Heart left ventricle (tissue), 16 donors: ENCODE results near the gene AHRR. TPM values are rescaled to one million over a fixed set of nuclear protein-coding genes. Genes with fewer than 3 reads are reported as not detected.
A peak's percentile ranks its signal among the peaks of the same experiment; 100 is the strongest.

Source experiments
- ATAC-seq, 4 donors: fragments of 200-7000 bp; cut with Tn5 transposase; one replicate each; pipeline ENCODE4 v1.9.1; 2020 to 2022; ENCODE audit warnings: moderate library complexity in 4 of 4, mild to moderate bottlenecking in 3 of 4, moderate number of reproducible peaks in 1 of 4
- DNase-seq, 5 donors: peaks; one replicate each; pipeline ENCODE4 v3.0.0-alpha.2; 2020
- H3K27ac ChIP-seq, 12 donors: fragments of 200-600 bp; sonication (generic) in 4 of 12; one replicate each; pipeline versions ENCODE4 v1.5.0 to v1.8.0; 2016 to 2022; ENCODE audit warnings: mild to moderate bottlenecking in 2 of 12
- H3K27me3 ChIP-seq, 9 donors: fragments of 200-600 bp; sonication (generic) in 2 of 9; one replicate each; pipeline versions ENCODE4 v1.5.1 to v1.8.0; 2016 to 2022; ENCODE audit warnings: mild to moderate bottlenecking in 3 of 9
- H3K36me3 ChIP-seq, 9 donors: fragments of 200-600 bp; sonication (generic) in 2 of 9; one replicate each; pipeline versions ENCODE4 v1.5.0 to v1.8.0; 2018 to 2022; ENCODE audit warnings: mild to moderate bottlenecking in 2 of 9
- H3K4me1 ChIP-seq, 12 donors: fragments of 200-600 bp; sonication (generic) in 4 of 12; one replicate each; pipeline versions ENCODE4 v1.5.0 to v1.8.0; 2016 to 2022; ENCODE audit warnings: mild to moderate bottlenecking in 3 of 12
- H3K4me3 ChIP-seq, 12 donors: fragments of 200-600 bp; sonication (generic) in 4 of 12; one replicate each; pipeline versions ENCODE4 v1.5.0 to v1.8.0; 2017 to 2022; ENCODE audit warnings: mild to moderate bottlenecking in 9 of 12, moderate library complexity in 4 of 12
- H3K9me3 ChIP-seq, 12 donors: fragments of 200-600 bp; sonication (generic) in 4 of 12; one replicate each; pipeline versions ENCODE4 v1.5.0 to v1.8.0; 2016 to 2022; ENCODE audit warnings: mild to moderate bottlenecking in 1 of 12
- POLR2A ChIP-seq, 2 donors: fragments of 450-650 bp; IDR thresholded peaks; one replicate each; pipeline ENCODE4 v1.6.1; 2017; ENCODE audit warnings: antibody characterized with exemption in 2 of 2, mild to moderate bottlenecking in 2 of 2, moderate library complexity in 2 of 2
- WGBS, 4 donors: extraction: QIAGEN DNeasy Blood & Tissue Kit in 2 of 4; methylation state at CpG; one replicate each; pipeline versions ENCODE4 v1.1.5 to v1.1.7; 2013 to 2018; 5-methylcytosine and 5-hydroxymethylcytosine counted together
- intact Hi-C, 10 donors: fragments of 100-400 bp; cut with DNase I; formaldehyde crosslinking; loops; one replicate each; pipeline versions ENCODE4 v1.11.1 to v1.14.2; 2022
- polyA plus RNA-seq, 2 donors: library from polyadenylated mRNA; stranded (reverse); fragments of 200-250 nt; gene quantifications; one replicate each; pipeline ENCODE4 v1.2.3, GENCODE V29; 2013
- total RNA-seq, 9 donors: library from RNA; depleted of rRNA in 2 of 9; stranded (reverse); fragments of >200 nt in 2 of 9; fragmentation: NEBNext Ultra II Directional in 3 of 9; extraction: Animal tissue kit (Norgen Biotek cat#: 25700) in 3 of 9; gene quantifications; one replicate each; pipeline versions ENCODE4 v1.1.0 to v1.2.4, GENCODE V29; 2016 to 2023
- TF ChIP-seq, protein P1 (sequence below), 12 donors: fragments of 200-600 bp; sonication (generic) in 4 of 12; IDR thresholded peaks; one replicate each; pipeline versions ENCODE4 v1.5.0 to v1.8.0; 2018 to 2022; ENCODE audit warnings: antibody characterized with exemption in 12 of 12, mild to moderate bottlenecking in 5 of 12
- donor health status: ischemic (EF 13 %, LVEDD 7.1; RV severe dilation, severe dysfunction).
- donor health status: healthy with polysubstance abuse.
- donor health status: DM: no; HTN: yes; CAD: no.
- donor health status: DM: no; HTN: no; CAD: no.
- donor health status: ischemic (EF 25% LVEDD 6.9; RV normal size, moderate dysfunction).
- donor health status: ischemic (EF 25% LVEDD 5.7; RV mildly dilated, moderate dysfunction).
- donor health status: healthy.
- donor health status: DM: yes; HTN: yes; CAD: no.
- donor health status: ischemic (EF 35%, LVEDD 5.7; RV mildly dilated, moderate dysfunction).
- donor health status: nonischemic (EF 11% LVEDD 7.7; RV severe dilation, severe dysfunction).
- donor health status: DM: yes; HTN: yes; CAD: no.
- donor health status: PGD.
- donor health status: ischemic (EF 29% LVEDD 5.4; RV normal size, mild dysfunction).
- donor health status: nonischemic (EF 23%, LVEDD 6.1; RV moderate dilation, normal function).

Gene AHRR
- total and polyA plus RNA-seq, 11 donors: 0.11 to 0.69 (median 0.26) TPM; not detected in 2

DNA sequence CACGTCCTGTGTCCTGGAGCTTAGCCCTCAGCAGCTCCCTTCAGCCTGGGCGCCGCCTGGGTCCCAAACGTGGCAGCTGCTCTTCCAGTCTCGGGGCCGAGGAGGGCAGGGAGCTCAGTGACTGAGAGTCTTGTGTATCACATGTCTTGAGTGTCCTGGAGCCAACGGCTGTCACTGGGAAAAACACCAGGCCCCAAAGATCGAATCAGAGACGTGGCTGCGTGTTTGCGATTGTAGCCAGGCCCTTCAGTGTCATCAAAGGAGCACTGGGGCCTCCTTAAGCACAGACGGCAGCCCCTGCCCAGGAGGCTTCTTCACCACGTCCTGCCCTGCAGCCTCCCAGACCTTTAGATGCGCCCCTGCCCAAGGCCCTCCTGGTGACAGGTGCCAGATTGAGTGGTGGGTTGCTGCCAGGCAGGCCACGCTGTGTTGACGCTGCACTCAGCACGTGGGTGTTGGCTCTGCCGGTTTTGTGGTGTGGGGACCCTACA, 115.8 kb downstream of the AHRR start:
- DNase-seq: peak in 1 of 5 donors; percentile 55
- peaks cover 0 to 8% (median 6%) of the 10 kb centered on the region in 12 donors for H3K4me1 ChIP-seq
- H3K27me3 ChIP-seq: peaks cover 0 to 17% (median 0%) of the 10 kb centered on the region in 9 donors
- H3K36me3 ChIP-seq: no peaks in the 10 kb centered on the region
- H3K4me3 ChIP-seq: no peak overlapping the region
- H3K9me3 ChIP-seq: no peaks in the 10 kb centered on the region
- WGBS, 4 donors: 45 to 49% (median 47%) methylated on average over 14 to 18 of the region's 18 CpGs
- peak in 1 of 4 donors; percentile 30 for ATAC-seq
- no peak overlapping the region for H3K27ac ChIP-seq
- TF ChIP-seq, protein P1, sequence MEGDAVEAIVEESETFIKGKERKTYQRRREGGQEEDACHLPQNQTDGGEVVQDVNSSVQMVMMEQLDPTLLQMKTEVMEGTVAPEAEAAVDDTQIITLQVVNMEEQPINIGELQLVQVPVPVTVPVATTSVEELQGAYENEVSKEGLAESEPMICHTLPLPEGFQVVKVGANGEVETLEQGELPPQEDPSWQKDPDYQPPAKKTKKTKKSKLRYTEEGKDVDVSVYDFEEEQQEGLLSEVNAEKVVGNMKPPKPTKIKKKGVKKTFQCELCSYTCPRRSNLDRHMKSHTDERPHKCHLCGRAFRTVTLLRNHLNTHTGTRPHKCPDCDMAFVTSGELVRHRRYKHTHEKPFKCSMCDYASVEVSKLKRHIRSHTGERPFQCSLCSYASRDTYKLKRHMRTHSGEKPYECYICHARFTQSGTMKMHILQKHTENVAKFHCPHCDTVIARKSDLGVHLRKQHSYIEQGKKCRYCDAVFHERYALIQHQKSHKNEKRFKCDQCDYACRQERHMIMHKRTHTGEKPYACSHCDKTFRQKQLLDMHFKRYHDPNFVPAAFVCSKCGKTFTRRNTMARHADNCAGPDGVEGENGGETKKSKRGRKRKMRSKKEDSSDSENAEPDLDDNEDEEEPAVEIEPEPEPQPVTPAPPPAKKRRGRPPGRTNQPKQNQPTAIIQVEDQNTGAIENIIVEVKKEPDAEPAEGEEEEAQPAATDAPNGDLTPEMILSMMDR (IDR thresholded peaks at IDR 0.05): no peak
- TF ChIP-seq POLR2A (IDR thresholded peaks at IDR 0.05): no peak
- intact Hi-C loops: loop anchor here in 1 of 10 donors (10.0 kb wide), 1 partner anchor 113 kb away; the partner anchor contains the start of gene AHRR

DNA sequence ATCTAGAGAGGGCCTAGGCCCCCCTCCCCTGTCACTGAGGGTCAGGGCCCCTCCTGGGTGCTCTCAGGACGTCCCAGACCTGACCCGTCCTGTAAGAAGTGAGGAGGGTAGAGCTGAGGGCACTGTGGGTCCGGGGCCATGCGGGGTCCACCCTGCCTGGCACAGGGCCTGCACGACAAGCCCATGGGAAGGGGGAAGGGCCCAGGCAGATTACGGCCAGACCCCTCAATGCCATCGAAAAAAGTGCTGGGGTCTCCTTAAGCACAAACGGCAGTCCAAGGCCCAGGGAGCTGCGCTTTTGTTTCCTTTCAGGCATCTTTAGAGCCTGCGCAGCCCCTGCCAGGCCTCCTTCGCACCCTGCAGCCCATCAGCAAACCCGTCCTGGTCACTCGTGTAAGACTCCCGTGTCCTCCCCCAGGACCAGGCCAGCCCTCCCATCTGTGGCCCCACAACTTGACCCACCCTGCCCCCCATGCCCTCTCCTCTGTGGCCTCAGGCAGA, 117.0 kb downstream of the AHRR start:
- 73 to 81% (median 76%) methylated on average over 13 to 14 of the region's 14 CpGs for WGBS, 4 donors
- TF ChIP-seq, protein P1 (IDR thresholded peaks at IDR 0.05): no peak
- no peak for TF ChIP-seq POLR2A (IDR thresholded peaks at IDR 0.05)
- intact Hi-C loops: loop anchor here in 1 of 10 donors (10.0 kb wide), 1 partner anchor 114 kb away; the partner anchor contains the start of gene AHRR

DNA sequence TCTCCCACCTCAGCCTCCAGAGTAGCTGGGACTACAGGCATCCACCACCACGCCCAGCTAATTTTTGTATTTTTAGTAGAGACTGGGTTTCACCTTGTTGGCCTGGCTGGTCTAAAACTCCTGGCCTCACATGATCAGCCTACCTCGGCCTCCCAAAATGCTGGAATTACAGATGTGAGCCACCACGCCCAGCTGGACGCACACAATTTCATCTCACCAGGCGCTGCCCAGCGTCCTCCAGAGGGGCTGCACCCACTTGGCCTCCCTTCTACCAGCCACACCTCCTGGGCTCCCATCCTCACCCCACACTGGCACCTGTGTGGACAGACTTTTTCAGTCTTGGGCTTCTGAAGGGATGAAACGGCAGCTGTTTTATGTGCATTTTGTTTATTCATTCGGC, 117.7 kb downstream of the AHRR start:
- Histone ChIP-seq H3K27ac (no peak overlapping the region), H3K9me3 (no peaks in the 10 kb centered on the region), H3K27me3 (peaks cover 0 to 12% (median 0%) of the 10 kb centered on the region in 9 donors), H3K4me1 (peaks cover 5 to 20% (median 14%) of the 10 kb centered on the region in 12 donors), H3K36me3 (no peaks in the 10 kb centered on the region), H3K4me3 (no peak overlapping the region)
- TF ChIP-seq, protein P1 (IDR thresholded peaks at IDR 0.05): no peak
- no peak for TF ChIP-seq POLR2A (IDR thresholded peaks at IDR 0.05)
- no peak for ATAC-seq
- WGBS, 4 donors: 89 to 92% (median 90%) methylated on average over 8 of the region's 8 CpGs
- intact Hi-C loops: loop anchor here in 1 of 10 donors (10.0 kb wide), 1 partner anchor 114 kb away; the partner anchor contains the start of gene AHRR
- DNase-seq: no peak

More for the DNA sequence above, 117.0 kb downstream of the AHRR start:
- peaks cover 0 to 12% (median 0%) of the 10 kb centered on the region in 9 donors for H3K27me3 ChIP-seq
- peaks cover 0 to 13% (median 8%) of the 10 kb centered on the region in 12 donors for H3K4me1 ChIP-seq
- H3K27ac ChIP-seq: no peak overlapping the region
- no peak overlapping the region for H3K4me3 ChIP-seq
- H3K9me3 ChIP-seq: no peaks in the 10 kb centered on the region
- no peak for ATAC-seq
- no peaks in the 10 kb centered on the region for H3K36me3 ChIP-seq
- peak in 2 of 5 donors; percentile 18 to 46 for DNase-seq

DNA sequence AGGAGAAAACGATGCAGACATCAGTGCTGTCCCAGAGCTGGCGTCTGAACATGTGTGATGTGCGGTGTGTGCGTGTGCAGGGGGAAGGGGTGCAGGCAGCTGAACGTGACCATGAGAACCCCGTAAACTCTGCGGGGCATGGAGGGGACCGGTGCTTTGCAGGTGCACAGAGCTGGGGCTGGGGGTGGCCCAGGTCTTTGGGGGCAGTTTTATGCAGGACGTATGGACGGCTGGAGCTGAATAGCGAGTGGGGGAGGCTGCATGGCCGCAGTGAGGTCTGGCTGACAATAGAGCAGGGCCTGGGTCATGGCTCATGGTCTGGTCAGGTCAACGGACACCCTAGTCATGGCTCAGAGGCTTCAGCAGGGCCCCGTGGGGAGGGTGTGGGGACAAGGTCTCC, 118.1 kb downstream of the AHRR start:
- no peak for TF ChIP-seq POLR2A (IDR thresholded peaks at IDR 0.05)
- TF ChIP-seq, protein P1 (IDR thresholded peaks at IDR 0.05): no peak
- no peak overlapping the region for H3K27ac ChIP-seq
- no peaks in the 10 kb centered on the region for H3K36me3 ChIP-seq
- WGBS, 4 donors: 75 to 81% (median 78%) methylated on average over 14 of the region's 14 CpGs
- peaks cover 6 to 23% (median 15%) of the 10 kb centered on the region in 12 donors for H3K4me1 ChIP-seq
- ATAC-seq: no peak
- H3K9me3 ChIP-seq: no peaks in the 10 kb centered on the region
- intact Hi-C loops: loop anchor here in 5 of 10 donors (10.0 kb wide), 2 partner anchors 115 to 465 kb away; partner anchors contain the start of gene AHRR (in 1 of the 5)
- H3K27me3 ChIP-seq: peaks cover 0 to 12% (median 0%) of the 10 kb centered on the region in 9 donors
- DNase-seq: peak in 2 of 5 donors; percentile 15 to 51
- H3K4me3 ChIP-seq: no peak overlapping the region
